K562 (cell line): ENCODE data around the gene GNAQ. TPM values are rescaled to one million over a fixed set of nuclear protein-coding genes. Genes with fewer than 3 reads are reported as not detected.
A peak's percentile ranks its signal among the peaks of the same experiment; 100 is the strongest.

Experiments used
- CTCF ChIP-seq, 3 experiments: IDR thresholded peaks in 2 of 3; conservative IDR thresholded peaks in 1 of 3; 2 replicates each; pipeline ENCODE4 v1.5.1; 2011 to 2012; ENCODE audit warnings: low read length in 3 of 3, mild to moderate bottlenecking in 3 of 3, control low read depth in 2 of 3, improper control_type of control experiment in 1 of 3, inconsistent platforms in 1 of 3, low read depth in 1 of 3, mixed read lengths in 1 of 3, moderate library complexity in 1 of 3; ENCODE audit not compliant: insufficient read depth in 2 of 3
- MTA1 ChIP-seq: fragments of 450-650 bp; IDR thresholded peaks from 2 replicates; pipeline ENCODE4 v1.6.1; 2017; ENCODE audit warnings: borderline replicate concordance
- NFXL1 ChIP-seq: fragments of 450-650 bp; formaldehyde crosslinking; IDR thresholded peaks from 2 replicates; pipeline ENCODE4 v1.4.0; 2021; ENCODE audit warnings: mild to moderate bottlenecking
- PHTF2 ChIP-seq: fragments of 250-450 bp; sonication (Bioruptor Pico); IDR thresholded peaks from 2 replicates; pipeline ENCODE4 v1.5.0; 2021; ENCODE audit warnings: mild to moderate bottlenecking
- TEAD2 ChIP-seq: fragments of 450-650 bp; IDR thresholded peaks from 2 replicates; pipeline ENCODE4 v1.6.1; 2016; ENCODE audit warnings: missing genetic modification characterization, control low read depth, missing compliant biosample characterization
- ZBTB12 ChIP-seq: fragments of 250-450 bp; sonication (Bioruptor Pico); IDR thresholded peaks from 2 replicates; pipeline ENCODE4 v1.4.0; 2020
- ZNF583 ChIP-seq: fragments of 250-450 bp; sonication (Bioruptor Pico); IDR thresholded peaks from 2 replicates; pipeline ENCODE4 v1.4.0; 2020
- ZNF592 ChIP-seq: fragments of 450-650 bp; IDR thresholded peaks from 2 replicates; pipeline ENCODE4 v1.6.1; 2017; ENCODE audit warnings: antibody characterized with exemption, mild to moderate bottlenecking
- ZNF76 ChIP-seq: fragments of 250-450 bp; sonication (Bioruptor Pico); IDR thresholded peaks from 2 replicates; pipeline ENCODE4 v1.4.0; 2020; ENCODE audit warnings: mild to moderate bottlenecking, moderate library complexity, borderline replicate concordance
- ZNF830 ChIP-seq: fragments of 250-450 bp; sonication (Bioruptor Pico); IDR thresholded peaks from 2 replicates; pipeline ENCODE4 v1.5.0; 2021; ENCODE audit warnings: mild to moderate bottlenecking
- polyA plus RNA-seq, 8 experiments: library from polyadenylated mRNA; depleted of rRNA in 4 of 8; stranded (reverse) in 5 of 8; unstranded in 3 of 8; fragments of >200 nt; fragmentation: Nextera tagmentation in 2 of 8; fragmentation: Illumina TruSeq in 1 of 8; extraction: Ambion mirVana in 2 of 8; extraction: Trizol in 1 of 8; gene quantifications; 2 replicates each; pipeline versions ENCODE4 v1.2.1 to v1.2.3, GENCODE V29; 2011 to 2014; ENCODE audit warnings: inconsistent platforms in 1 of 8, missing spikeins in 1 of 8
- total RNA-seq, 7 experiments: library from RNA; depleted of rRNA in 6 of 7; stranded (reverse); fragments of >200 nt in 6 of 7; fragmentation: Illumina TruSeq in 2 of 7; extraction: Trizol in 2 of 7; gene quantifications; 2 replicates each; pipeline versions ENCODE4 v1.2.1 to v1.2.3, GENCODE V29; 2011 to 2021; ENCODE audit warnings: low replicate concordance in 1 of 7
- TF ChIP-seq, protein P1 (sequence below): fragments of 150-350 bp; conservative IDR thresholded peaks from 2 replicates; pipeline ENCODE4 v1.6.1; 2014; ENCODE audit warnings: low read length
- TF ChIP-seq, protein P2 (sequence below): fragments of 450-650 bp; IDR thresholded peaks from 2 replicates; pipeline ENCODE4 v1.6.1; 2014; ENCODE audit warnings: low read depth, mild to moderate bottlenecking, moderate library complexity, borderline replicate concordance

The GNAQ gene
- total and polyA plus RNA-seq, 9 of the 15 experiments (the other 6 are each of a cell fraction or from before 2014, with no cell fraction given) = 4.8 to 27.9 (median 17.5) TPM

- peak; percentile 99 for TF ChIP-seq ZNF592
- peak; percentile 74; the same call in 1 of the 2 replicates for TF ChIP-seq ZNF76
- TF ChIP-seq MTA1 = no peak
- no peak for TF ChIP-seq CTCF (IDR thresholded peaks at IDR 0.05 in 2 of 3, conservative IDR thresholded peaks at IDR 0.05 in 1 of 3; ENCODE audit: insufficient read depth in 2 of 3, low read depth in 1 of 3, low read length in 3 of 3)
- TF ChIP-seq, protein P1, sequence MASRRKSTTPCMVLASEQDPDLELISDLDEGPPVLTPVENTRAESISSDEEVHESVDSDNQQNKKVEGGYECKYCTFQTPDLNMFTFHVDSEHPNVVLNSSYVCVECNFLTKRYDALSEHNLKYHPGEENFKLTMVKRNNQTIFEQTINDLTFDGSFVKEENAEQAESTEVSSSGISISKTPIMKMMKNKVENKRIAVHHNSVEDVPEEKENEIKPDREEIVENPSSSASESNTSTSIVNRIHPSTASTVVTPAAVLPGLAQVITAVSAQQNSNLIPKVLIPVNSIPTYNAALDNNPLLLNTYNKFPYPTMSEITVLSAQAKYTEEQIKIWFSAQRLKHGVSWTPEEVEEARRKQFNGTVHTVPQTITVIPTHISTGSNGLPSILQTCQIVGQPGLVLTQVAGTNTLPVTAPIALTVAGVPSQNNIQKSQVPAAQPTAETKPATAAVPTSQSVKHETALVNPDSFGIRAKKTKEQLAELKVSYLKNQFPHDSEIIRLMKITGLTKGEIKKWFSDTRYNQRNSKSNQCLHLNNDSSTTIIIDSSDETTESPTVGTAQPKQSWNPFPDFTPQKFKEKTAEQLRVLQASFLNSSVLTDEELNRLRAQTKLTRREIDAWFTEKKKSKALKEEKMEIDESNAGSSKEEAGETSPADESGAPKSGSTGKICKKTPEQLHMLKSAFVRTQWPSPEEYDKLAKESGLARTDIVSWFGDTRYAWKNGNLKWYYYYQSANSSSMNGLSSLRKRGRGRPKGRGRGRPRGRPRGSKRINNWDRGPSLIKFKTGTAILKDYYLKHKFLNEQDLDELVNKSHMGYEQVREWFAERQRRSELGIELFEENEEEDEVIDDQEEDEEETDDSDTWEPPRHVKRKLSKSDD = no peak
- peak; percentile 67 for TF ChIP-seq ZBTB12
- TF ChIP-seq ZNF830 (CRISPR knock-in tag) = peak; percentile 52; the same call in 1 of the 2 replicates
- peak; percentile 93 for TF ChIP-seq NFXL1 (CRISPR knock-in tag)
- TF ChIP-seq, protein P2, sequence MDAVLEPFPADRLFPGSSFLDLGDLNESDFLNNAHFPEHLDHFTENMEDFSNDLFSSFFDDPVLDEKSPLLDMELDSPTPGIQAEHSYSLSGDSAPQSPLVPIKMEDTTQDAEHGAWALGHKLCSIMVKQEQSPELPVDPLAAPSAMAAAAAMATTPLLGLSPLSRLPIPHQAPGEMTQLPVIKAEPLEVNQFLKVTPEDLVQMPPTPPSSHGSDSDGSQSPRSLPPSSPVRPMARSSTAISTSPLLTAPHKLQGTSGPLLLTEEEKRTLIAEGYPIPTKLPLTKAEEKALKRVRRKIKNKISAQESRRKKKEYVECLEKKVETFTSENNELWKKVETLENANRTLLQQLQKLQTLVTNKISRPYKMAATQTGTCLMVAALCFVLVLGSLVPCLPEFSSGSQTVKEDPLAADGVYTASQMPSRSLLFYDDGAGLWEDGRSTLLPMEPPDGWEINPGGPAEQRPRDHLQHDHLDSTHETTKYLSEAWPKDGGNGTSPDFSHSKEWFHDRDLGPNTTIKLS = no peak
- no peak for TF ChIP-seq PHTF2 (CRISPR knock-in tag)
- peak; percentile 92 for TF ChIP-seq ZNF583 (CRISPR knock-in tag)
- TF ChIP-seq TEAD2 (tag) = peak; percentile 85
Measured at GRCh38 chr9:77892955-77893514, 138.6 kb downstream of the GNAQ start (continued).
